Bronchial epithelial cell (primary cell): Measurements from ENCODE around the gene OBP2A. TPM values are rescaled to one million over a fixed set of nuclear protein-coding genes. Genes with fewer than 3 reads are reported as not detected.
"Not testable (repeated sequence)": the region's sequence is repeated elsewhere in the genome, so short reads cannot be mapped to it uniquely, and the experiment has no call there.

Experiments
- DNase-seq: peaks from one replicate; pipeline ENCODE4 v3.0.0-alpha.2; 2010; ENCODE audit warnings: low read depth
- FAIRE-seq: peaks from 2 replicates; lab custom pipeline; 2011; peaks lifted over from hg19 to GRCh38; lab: Jason Lieb, UNC
- H3K27me3 ChIP-seq: 2 replicates; pipeline ENCODE4 v1.5.1; 2011; ENCODE audit warnings: low read length; ENCODE audit not compliant: control insufficient read depth, insufficient read depth
- H3K36me3 ChIP-seq: 2 replicates; pipeline ENCODE4 v1.5.1; 2011; ENCODE audit warnings: low read length; ENCODE audit not compliant: control insufficient read depth, insufficient read depth
- H3K4me3 ChIP-seq: 2 replicates; pipeline ENCODE4 v1.5.1; 2011; ENCODE audit warnings: mild to moderate bottlenecking, low read depth, low read length, control low read depth
- total RNA-seq: library from RNA; depleted of rRNA; stranded (reverse); fragments of >200 nt; gene quantifications from 2 replicates; pipeline ENCODE4 v1.2.1, GENCODE V29; 2014
- TF ChIP-seq, protein P1 (sequence below): IDR thresholded peaks from 2 replicates; pipeline ENCODE4 v1.5.1; 2011; ENCODE audit warnings: mild to moderate bottlenecking, moderate library complexity, low read length, control low read depth, inconsistent platforms; ENCODE audit not compliant: insufficient read depth, severe bottlenecking

OBP2A gene
- total RNA-seq, 1 donor from 2014 or later = not detected

DNA sequence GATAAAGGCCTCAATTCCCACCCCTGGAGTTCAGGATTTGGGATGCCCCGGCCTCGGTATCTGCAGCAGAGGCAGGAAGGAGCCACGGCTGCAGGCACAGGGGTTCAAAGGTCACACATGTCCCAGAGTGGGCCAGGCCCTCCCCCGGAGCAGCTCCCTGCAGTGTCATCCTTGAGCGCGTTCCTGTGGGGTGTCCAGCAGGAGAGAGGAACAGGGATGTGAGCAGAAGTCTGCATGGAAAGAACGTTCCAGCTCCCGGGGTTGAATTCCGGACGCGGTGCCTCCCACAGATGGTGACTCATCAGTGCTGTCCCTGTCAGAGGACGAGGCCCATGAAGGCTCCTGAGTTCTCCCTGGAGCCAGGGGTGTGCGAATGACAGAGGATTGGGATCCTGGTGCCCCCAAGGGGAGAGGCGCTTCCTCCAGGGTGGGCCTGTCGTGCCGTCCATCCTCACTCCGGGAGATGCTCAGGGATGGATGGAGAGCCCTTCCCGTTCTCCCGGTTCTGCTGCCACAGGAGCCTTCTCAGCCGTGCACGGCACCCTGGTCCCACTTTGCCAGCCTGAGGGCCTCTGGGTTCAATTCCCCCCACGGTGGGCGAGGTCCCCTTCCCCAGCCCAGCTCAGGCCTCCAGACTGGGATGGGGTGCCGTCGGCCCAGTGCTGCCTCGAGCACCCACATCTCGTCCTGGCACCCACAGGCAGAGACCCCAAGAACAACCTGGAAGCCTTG, 21.6 kb upstream of the OBP2A start:
- Histone ChIP-seq H3K27me3 (no peaks in the 10 kb centered on the region), H3K36me3 (no peaks in the 10 kb centered on the region), H3K4me3 (no peak overlapping the region)
- FAIRE-seq = no peak
- no peak for DNase-seq
- TF ChIP-seq, protein P1, sequence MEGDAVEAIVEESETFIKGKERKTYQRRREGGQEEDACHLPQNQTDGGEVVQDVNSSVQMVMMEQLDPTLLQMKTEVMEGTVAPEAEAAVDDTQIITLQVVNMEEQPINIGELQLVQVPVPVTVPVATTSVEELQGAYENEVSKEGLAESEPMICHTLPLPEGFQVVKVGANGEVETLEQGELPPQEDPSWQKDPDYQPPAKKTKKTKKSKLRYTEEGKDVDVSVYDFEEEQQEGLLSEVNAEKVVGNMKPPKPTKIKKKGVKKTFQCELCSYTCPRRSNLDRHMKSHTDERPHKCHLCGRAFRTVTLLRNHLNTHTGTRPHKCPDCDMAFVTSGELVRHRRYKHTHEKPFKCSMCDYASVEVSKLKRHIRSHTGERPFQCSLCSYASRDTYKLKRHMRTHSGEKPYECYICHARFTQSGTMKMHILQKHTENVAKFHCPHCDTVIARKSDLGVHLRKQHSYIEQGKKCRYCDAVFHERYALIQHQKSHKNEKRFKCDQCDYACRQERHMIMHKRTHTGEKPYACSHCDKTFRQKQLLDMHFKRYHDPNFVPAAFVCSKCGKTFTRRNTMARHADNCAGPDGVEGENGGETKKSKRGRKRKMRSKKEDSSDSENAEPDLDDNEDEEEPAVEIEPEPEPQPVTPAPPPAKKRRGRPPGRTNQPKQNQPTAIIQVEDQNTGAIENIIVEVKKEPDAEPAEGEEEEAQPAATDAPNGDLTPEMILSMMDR = no peak

GRCh38 chr9:135525241-135526088, 20.5 kb upstream of the OBP2A start:
- no peak for DNase-seq
- no peak for FAIRE-seq
- TF ChIP-seq, protein P1 = no peak
- Histone ChIP-seq H3K4me3 (no peak overlapping the region), H3K27me3 (no peaks in the 10 kb centered on the region), H3K36me3 (no peaks in the 10 kb centered on the region)

DNA sequence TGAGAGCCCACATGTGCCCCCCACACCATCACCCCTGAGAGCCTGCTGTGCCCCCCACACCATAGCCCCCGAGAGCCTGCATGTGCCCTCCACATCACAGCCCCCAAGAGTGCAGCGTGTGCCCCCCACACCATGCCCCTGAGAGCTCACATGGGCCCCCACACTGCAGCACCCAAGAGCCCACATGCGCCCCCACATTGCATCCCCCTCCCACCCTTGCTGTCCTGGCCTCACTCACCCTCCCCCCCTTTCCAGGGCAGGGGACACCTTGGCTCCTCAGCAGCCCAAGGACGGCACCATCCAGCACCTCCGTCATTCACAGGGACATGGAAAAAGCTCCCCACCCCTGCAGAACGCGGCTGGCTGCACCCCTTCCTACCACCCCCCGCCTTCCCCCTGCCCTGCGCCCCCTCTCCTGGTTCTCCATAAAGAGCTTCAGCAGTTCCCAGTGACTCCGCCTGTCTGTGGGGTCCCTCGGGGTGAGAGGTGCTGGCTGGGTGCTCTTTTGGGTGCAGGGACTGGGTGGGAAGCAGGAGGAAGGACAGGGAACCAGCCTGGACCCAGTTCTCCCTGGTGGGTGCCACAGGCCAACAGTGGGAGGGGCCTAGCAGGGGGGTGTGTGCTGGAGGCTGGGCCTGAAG, 19.7 kb upstream of the OBP2A start:
- DNase-seq (no peak), FAIRE-seq (no peak)
- Histone ChIP-seq H3K27me3 (no peaks in the 10 kb centered on the region), H3K4me3 (no peak overlapping the region), H3K36me3 (no peaks in the 10 kb centered on the region)
- TF ChIP-seq, protein P1 = no peak

GRCh38 chr9:135526730-135527571, 19.0 kb upstream of the OBP2A start:
- DNase-seq = no peak
- Histone ChIP-seq H3K27me3 (no peaks in the 10 kb centered on the region), H3K4me3 (no peak overlapping the region), H3K36me3 (no peaks in the 10 kb centered on the region)
- TF ChIP-seq, protein P1 = no peak
- no peak for FAIRE-seq

- H3K36me3 ChIP-seq, H3K27me3 ChIP-seq, FAIRE-seq, DNase-seq, H3K4me3 ChIP-seq: not testable (repeated sequence)
These were observed 17.0 kb upstream of the OBP2A start for GRCh38 chr9:135528842-135529435.
